IPS DF 6.9 (cell line): Measurements from ENCODE around the gene KHK.

Experiments used
- DNase-seq: peaks from one replicate; pipeline ENCODE4 v3.0.0-alpha.2; 2013; ENCODE audit warnings: low read depth, low spot score
- H3K27ac ChIP-seq: one replicate; pipeline ENCODE4 v1.5.1; 2013; ENCODE audit warnings: low read length, control low read depth
- H3K27me3 ChIP-seq: 2 replicates; pipeline ENCODE4 v1.6.1; 2013; ENCODE audit warnings: mild to moderate bottlenecking, low read length; ENCODE audit not compliant: control insufficient read depth, insufficient read depth
- H3K36me3 ChIP-seq: 2 replicates; pipeline ENCODE4 v1.6.1; 2013; ENCODE audit warnings: low read length; ENCODE audit not compliant: control insufficient read depth, insufficient read depth
- H3K4me1 ChIP-seq: 2 replicates; pipeline ENCODE4 v1.6.1; 2013; ENCODE audit warnings: low read length; ENCODE audit not compliant: control insufficient read depth, insufficient read depth
- H3K4me3 ChIP-seq: 2 replicates; pipeline ENCODE4 v1.5.1; 2013; ENCODE audit warnings: mild to moderate bottlenecking, low read length
- H3K9me3 ChIP-seq: 2 replicates; pipeline ENCODE4 v1.6.1; 2013; ENCODE audit warnings: low read length, inconsistent platforms; ENCODE audit not compliant: control insufficient read depth, insufficient read depth
- WGBS: extraction: QIAGEN DNeasy Blood & Tissue Kit; methylation state at CpG from one replicate; pipeline ENCODE4 v1.1.7; 2013; ENCODE audit warnings: mixed read lengths, missing lambda C conversion rate; ENCODE audit not compliant: insufficient read length, insufficient coverage; 5-methylcytosine and 5-hydroxymethylcytosine counted together

Gene KHK

DNA sequence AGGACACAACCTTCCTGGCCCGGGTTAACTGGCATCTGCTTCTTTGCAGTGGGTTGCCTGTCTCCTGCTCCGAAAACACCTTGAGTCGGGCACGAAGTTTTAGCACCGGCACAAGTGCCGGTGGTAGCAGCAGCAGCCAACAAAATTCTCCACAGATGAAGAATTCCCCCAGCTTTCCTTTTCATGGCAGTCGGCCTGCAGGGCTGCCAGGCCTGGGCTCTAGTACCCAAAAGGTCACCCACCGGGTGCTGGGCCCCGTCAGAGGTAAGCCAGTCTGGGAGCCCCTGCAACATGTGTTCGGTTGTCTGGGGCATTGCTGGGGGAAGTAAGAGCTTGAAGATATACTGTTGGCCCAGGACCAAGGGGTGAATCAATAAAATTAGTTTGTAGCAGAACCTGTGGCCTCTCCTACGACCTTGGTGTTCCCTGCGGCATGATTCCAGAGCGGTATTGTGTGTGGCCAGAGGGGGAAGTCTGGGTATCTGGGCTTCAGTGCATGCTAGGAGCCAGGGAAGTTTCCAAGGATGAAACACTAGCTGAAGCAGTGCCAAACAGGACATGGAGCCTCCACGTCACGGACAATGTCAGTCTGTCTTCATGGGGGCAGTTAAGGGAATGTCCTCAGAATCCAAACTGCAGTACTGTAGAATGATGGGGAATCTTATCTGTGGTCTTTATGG is 27.3 kb upstream of the KHK start:
- Histone ChIP-seq H3K27ac (no peak overlapping the region), H3K36me3 (peaks cover 8% of the 10 kb centered on the region), H3K4me3 (no peak overlapping the region), H3K27me3 (no peaks in the 10 kb centered on the region), H3K9me3 (no peaks in the 10 kb centered on the region), H3K4me1 (no peaks in the 10 kb centered on the region)
- no peak for DNase-seq
- no CpG with 5 or more reads among the region's 15 CpGs for WGBS

DNA sequence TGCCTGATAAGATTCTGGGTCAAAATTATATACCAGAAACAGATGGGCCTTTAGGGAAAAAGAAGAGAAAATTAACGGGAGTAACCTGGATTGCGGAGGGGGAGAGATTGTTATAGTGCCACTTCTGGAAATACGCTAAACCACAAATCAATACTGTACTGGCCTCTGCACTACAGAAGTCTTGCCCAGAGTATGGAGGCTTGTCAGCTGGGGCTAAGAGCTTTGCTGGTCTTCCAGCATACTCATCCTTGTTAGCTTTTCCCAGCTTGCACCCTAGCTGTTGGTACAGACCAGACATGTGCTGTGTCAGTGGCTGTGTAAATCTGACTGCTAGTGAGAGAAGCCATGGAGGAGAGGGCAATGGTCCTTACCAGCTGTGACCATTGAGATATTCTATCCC is 26.2 kb upstream of the KHK start:
- Histone ChIP-seq H3K4me3 (no peak overlapping the region), H3K9me3 (no peaks in the 10 kb centered on the region), H3K36me3 (peaks cover 5% of the 10 kb centered on the region; the same call in 1 of the 2 replicates), H3K27me3 (no peaks in the 10 kb centered on the region), H3K4me1 (no peaks in the 10 kb centered on the region), H3K27ac (no peak overlapping the region)
- DNase-seq, result no peak
- no CpG with 5 or more reads among the region's 3 CpGs for WGBS

DNA sequence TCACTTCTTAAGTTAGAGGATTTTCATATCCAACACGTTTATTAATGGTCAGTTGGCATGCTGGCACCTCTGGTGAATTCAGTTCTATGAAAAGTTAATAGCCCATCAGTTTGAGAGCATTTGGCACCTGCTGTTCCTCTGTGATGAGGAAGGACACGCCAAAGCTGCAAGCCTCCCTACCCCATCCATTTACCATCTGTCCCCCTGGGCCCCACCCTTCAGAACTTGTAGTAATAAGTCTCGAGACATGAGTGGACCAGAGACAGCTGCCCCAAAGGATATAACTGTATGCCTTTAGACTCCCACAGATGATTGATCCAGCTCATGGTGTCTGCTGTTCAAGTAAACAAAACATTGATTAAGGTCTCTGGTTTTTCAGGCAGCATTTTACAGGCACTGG is 21.4 kb upstream of the KHK start:
- DNase-seq, result no peak
- Histone ChIP-seq H3K4me1 (no peaks in the 10 kb centered on the region), H3K4me3 (no peak overlapping the region), H3K36me3 (no peaks in the 10 kb centered on the region), H3K9me3 (no peaks in the 10 kb centered on the region), H3K27me3 (no peaks in the 10 kb centered on the region), H3K27ac (no peak overlapping the region)
- WGBS, result no CpG with 5 or more reads among the region's 3 CpGs

DNA sequence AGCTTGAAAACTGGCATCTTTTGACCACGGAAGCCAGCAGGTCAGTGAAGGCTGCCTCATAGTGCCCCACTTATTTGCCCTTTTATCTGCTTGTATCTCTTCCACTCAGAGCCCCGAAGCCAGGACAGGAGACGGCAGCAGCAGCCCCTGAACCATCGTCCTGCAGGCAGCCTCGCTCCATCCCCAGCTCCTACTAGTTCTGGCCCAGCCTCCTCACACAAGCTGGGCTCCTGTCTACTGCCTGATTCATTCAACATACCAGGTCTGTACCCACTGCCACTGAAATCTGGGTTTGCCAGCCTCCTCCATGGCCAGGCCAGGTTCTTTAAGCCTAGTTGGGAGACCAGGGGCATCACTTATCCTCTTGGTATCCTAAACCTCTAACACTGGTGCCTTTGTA is 19.2 kb upstream of the KHK start:
- no peaks in the 10 kb centered on the region for H3K9me3 ChIP-seq
- H3K27ac ChIP-seq, result no peak overlapping the region
- no CpG with 5 or more reads among the region's 5 CpGs for WGBS
- DNase-seq, result no peak
- H3K4me3 ChIP-seq, result no peak overlapping the region
- H3K4me1 ChIP-seq, result no peaks in the 10 kb centered on the region
- H3K27me3 ChIP-seq, result no peaks in the 10 kb centered on the region
- no peaks in the 10 kb centered on the region for H3K36me3 ChIP-seq

DNA sequence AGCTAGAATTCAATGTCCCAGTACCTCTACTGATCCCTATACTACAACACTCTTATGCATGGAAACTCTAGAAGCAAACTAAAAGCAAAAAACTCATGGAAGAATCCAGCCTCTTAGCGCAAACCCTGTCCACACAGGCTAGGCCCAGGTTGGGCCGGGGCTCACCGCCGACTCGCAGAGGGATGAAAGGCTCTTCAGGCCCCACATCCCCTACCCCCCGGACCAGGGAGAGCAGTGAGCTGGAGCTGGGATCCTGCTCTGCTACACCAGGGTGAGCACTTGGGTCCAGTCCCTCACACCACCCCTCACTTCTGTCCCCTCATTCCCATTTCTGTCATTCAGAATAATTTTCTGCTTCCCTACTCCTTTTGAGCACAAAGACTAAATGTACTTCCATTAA is 17.1 kb upstream of the KHK start:
- no peaks in the 10 kb centered on the region for H3K4me1 ChIP-seq
- H3K27me3 ChIP-seq, result no peaks in the 10 kb centered on the region
- H3K27ac ChIP-seq, result no peak overlapping the region
- no CpG with 5 or more reads among the region's 6 CpGs for WGBS
- H3K4me3 ChIP-seq, result no peak overlapping the region
- no peaks in the 10 kb centered on the region for H3K9me3 ChIP-seq
- H3K36me3 ChIP-seq, result no peaks in the 10 kb centered on the region
- no peak for DNase-seq

DNA sequence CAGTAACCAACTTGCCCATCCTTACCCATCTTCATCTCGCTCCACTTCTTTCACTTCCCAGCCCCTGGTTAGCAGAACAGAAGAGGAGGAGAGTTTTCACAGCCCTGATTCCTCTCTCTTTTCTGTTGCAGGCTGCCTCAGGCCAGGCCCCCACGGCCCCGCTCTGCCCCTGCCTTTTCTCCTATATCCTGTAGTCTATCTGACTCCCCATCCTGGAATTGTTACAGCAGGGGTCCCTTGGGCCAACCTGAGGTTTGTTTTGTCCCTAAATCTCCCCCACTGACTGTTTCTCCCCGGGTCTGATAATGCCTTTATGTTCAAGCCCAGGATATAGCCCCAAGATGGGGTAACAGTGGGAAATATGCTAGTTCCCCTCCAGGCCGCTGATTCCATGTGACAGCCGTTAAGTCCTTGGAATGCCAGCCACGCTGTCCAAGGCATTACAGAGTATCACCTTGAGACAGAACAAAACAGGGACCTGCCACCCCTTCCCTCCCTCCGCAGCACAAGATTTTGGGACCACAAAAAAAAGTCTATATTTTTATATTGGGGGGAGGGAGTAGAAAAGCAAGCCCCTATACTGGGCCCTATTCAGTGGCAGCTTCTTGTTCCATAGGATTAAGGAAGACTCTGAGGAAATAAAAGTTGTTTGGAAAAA is 16.5 kb upstream of the KHK start:
- no peak overlapping the region for H3K27ac ChIP-seq
- no peaks in the 10 kb centered on the region for H3K4me1 ChIP-seq
- H3K27me3 ChIP-seq, result no peaks in the 10 kb centered on the region
- H3K4me3 ChIP-seq, result no peak overlapping the region
- no peaks in the 10 kb centered on the region for H3K9me3 ChIP-seq
- H3K36me3 ChIP-seq, result no peaks in the 10 kb centered on the region
- no peak for DNase-seq
- WGBS, result no CpG with 5 or more reads among the region's 8 CpGs

DNA sequence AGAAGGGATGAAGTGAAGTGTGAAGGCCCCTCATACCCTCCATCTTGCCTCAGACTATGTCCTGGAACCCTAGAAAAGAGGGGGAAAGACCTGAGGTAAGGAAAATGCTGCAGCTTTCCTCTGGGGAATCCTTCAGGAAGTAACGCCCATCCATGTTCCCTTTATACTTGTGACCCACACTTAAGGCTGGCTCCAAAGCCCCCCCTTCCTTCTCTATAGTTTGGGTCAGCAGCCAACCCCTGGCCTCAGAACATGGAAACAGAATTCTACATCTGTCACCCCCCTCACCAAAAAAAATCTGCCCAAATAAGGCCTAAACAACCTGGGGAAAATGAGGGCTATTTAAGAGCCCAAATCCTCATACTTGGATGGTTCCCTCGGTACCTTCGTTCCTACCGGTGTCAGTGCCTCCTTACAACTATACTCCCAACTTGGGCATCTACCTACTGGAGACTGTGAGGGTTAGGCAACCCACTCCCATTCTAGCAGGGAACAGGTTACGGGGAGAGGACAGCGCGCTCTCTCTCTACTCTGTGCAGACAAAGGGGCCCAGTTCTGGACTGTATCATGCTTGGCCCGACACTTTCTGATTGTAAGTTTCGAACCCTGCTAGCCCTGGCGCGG is 15.8 kb upstream of the KHK start:
- Histone ChIP-seq H3K4me3 (peak overlapping the region; percentile 73), H3K9me3 (no peaks in the 10 kb centered on the region), H3K36me3 (no peaks in the 10 kb centered on the region), H3K4me1 (no peaks in the 10 kb centered on the region), H3K27ac (no peak overlapping the region), H3K27me3 (no peaks in the 10 kb centered on the region)
- no peak for DNase-seq
- WGBS, result no CpG with 5 or more reads among the region's 11 CpGs

DNA sequence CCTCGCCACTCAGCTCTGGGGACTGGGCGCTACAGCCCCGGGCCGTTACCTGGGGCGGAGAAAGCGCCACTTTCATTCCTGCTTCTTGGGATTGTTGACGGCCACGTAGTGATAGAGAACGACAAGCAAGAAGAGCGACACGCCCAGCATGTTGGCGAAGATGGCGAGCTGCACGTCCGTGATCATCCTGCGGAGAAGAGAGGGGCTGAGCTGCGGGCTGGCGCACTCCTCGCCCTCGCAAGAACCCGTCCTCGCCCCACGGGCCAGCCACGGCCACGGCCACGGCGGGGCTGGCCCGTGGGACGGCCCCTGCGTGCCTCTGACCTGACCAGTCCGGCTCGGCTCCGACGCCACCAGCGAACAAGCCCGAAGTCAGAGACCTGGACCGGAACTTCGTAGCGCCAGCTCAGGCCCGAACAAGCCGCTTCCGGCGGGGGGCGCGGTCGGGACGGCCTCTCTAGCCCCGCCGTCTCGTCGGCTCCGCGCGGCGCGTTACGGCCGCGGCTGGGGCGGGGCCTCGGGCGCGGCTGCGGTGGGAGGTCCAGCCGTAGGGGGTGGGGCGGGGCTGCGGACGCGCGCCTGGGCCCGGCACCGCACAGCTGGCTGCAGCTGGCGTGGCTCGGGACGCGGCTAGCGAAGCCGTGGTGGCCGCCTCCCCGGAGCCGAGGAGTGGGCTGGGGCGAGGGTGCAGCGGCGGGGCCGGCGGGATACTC is 15.1 kb upstream of the KHK start, which contains the start of gene OST4:
OST4 (minus strand) TSS at position 378 of the 713 bp plus-strand sequence.
- Histone ChIP-seq H3K9me3 (no peaks in the 10 kb centered on the region), H3K36me3 (no peaks in the 10 kb centered on the region), H3K4me3 (peak within 1 kb of the TSS; percentile 73), H3K27ac (no peak within 1 kb of the TSS), H3K27me3 (no peaks in the 10 kb centered on the region), H3K4me1 (no peaks in the 10 kb centered on the region)
- no peak for DNase-seq
- WGBS, result no CpG with 5 or more reads among the region's 86 CpGs

DNA sequence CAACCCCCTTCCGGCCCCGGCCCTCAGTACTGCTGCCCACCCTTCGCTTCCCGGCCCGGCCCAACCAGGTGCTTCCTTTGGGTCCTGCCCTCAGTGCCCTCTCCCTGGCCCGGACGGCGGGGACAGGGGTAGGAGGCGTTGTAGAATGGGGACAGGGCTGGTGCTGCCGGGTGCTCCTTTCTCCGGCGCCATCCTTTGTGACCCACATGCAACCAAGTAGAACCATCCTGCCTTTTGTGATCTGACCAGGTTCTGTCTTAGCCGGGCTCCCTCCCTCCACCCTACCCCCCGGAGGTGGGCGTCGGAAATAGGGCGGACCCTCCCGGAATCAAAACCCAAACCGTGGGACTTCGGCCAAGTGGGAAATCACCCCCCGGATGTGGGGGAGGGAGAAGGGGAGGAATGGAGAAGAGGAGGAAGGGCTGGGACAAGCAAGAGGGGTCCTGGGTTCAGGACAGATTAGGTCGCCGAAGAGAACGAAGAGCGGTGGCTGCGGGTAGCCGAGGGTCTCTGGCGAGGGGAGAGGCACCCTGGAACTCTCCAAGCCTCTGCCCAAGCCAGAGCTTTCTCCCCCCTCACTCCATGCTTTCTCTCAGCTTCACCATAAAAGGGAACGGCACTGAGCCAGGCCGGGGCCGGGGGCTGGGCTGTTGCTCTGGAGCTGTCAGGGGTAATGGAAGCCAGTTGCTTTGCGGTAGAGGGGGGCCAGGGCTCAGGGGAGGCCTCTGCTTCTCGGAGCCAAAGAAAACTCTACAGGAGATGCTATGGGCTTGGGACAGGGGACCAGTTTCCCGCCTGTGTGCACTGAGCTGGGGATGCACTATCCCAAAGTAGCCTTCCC is 14.4 kb upstream of the KHK start:
- H3K36me3 ChIP-seq, result no peaks in the 10 kb centered on the region
- no peak for DNase-seq
- no peaks in the 10 kb centered on the region for H3K27me3 ChIP-seq
- no peak overlapping the region for H3K27ac ChIP-seq
- no peaks in the 10 kb centered on the region for H3K9me3 ChIP-seq
- WGBS, result no CpG with 5 or more reads among the region's 34 CpGs
- peak overlapping the region; percentile 73; the same call in 1 of the 2 replicates for H3K4me3 ChIP-seq
- H3K4me1 ChIP-seq, result no peaks in the 10 kb centered on the region

DNA sequence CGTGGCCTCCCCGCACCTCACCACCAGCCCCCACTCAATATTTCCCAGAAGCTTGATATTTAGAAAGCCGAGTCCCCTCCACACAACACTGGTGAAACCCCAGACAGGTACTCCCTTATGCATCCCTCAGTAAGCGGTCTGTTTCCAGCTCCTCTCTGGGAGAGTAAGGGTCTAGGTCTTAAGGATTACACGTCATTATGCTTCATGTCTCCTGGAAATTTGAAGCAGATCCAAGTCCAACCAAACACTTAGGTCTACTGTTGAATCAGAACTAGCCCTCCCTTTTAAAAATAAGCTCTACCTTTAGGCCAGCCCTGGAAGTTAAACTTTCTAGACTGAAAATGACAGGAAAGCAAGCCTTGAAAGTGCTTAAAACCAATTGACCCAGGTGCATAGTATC is 13.7 kb upstream of the KHK start:
- H3K36me3 ChIP-seq, result no peaks in the 10 kb centered on the region
- DNase-seq, result no peak
- WGBS, result no CpG with 5 or more reads among the region's 5 CpGs
- H3K27me3 ChIP-seq, result no peaks in the 10 kb centered on the region
- H3K9me3 ChIP-seq, result no peaks in the 10 kb centered on the region
- no peak overlapping the region for H3K27ac ChIP-seq
- H3K4me3 ChIP-seq, result no peak overlapping the region; the same call in 1 of the 2 replicates
- no peaks in the 10 kb centered on the region for H3K4me1 ChIP-seq
